Hypothalamus (tissue), 51 donors: Measurements from ENCODE around the gene EEF1AKMT2.
"Not testable (repeated sequence)": the region's sequence is repeated elsewhere in the genome, so short reads cannot be mapped to it uniquely, and the experiment has no call there.

Experiments
- DNase-seq, 51 donors: peaks; one replicate each; lab custom pipeline; 2025; lab: John Stamatoyannopoulos, UW

Gene EEF1AKMT2

DNA sequence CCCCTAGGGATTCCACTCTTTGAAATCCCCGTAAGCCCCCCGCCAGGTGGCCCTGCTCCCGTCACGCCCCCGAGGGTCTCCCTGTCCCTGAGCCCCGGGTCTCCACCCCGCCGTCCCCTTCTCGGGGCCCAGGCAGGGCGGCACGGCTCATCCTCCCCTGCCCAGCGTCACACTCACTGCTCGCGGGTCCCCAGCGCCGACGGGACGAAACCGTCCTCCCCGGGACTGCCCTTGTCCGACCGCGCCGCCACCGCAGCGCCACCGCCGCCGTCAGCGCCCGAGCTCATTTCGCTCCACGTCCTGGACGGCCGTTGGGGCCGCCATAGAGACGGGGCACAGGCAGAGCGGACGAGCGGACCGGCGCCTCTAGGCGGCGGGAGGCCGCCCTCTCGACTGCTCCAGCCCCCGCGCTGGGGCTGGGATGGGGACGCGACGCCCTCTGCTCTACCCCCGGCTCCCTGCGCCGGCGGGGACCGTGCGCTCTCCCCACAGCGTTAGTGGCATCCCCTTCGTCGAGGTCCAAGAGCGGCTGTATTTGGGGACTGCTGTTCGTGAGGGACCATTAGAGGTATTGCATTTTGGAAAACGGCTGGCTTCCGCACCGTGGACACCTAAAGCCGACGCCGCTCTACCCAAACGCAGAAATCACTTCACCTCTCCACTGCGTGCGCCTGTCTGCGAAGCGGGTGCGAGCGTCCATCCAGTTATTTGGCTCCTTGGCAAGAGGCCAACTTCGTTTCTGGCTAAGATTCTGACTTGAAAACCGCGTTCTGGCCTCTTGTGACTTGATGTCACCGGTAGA is at the start of gene EEF1AKMT2:
TSS of gene EEF1AKMT2 (minus strand) at position 341 of the 802 bp plus-strand sequence. CDS start at position 287, 54 bp downstream.
- peak; percentile 16 to 85 (median 65) for DNase-seq

DNA sequence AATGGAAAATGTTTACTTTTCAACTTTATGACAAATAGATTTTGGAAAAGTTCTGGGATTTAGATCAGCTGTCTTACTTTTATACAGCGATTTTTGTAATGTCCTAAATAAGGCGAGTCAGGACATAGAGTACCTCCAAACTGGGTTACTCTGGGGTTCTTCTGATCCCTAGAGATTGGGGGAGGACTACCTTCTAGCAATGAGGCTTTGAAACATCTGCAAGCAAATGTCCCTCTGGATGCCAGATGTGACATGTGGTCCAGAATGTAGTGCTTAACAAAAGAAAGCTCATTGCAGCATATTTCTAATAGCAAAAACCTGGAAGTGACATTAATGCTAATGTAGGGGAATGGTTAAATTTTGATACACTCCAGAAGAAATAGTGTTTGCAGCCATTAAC is 46.0 kb upstream of the EEF1AKMT2 start:
- DNase-seq = no peak

DNA sequence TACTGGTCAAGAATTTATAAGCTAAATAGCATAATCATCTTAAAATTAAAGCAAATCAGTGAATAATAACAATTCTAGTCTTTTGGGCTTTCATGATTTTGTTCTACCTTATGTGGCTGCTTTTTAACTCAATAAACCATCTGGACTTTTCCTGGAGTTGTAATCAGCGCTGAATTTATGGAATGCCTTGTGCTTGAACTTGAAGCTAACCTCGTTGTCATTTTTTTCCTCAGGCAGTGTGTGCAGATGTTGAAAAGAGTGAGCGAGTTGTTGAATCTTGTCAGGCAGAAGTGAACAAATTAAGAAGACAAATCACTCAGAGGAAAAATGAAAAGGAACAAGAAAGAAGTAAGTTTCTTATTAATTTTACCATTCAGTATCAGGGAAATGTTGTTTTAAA is 39.4 kb upstream of the EEF1AKMT2 start:
- DNase-seq = no peak

DNA sequence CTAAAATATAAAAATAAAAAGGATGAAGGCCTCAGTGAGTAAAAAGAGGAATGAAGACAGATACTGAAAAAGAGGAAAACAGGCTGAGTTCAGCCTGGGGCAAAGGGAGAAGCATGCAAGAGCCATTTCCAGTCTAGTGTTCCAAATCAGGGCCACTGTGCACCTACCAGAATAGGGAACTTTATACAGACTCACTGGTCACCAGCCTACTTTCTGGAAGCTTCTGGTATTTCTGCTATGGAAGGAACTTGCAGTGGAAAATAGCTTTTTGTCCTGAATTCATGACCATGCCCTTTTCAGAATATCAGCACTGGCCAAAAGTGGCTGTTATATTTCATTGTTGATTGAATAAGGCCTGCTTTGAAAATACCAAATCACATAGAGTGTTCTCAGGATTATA is 38.8 kb upstream of the EEF1AKMT2 start:
- peak in 1 of 51 donors; percentile 4 for DNase-seq

DNA sequence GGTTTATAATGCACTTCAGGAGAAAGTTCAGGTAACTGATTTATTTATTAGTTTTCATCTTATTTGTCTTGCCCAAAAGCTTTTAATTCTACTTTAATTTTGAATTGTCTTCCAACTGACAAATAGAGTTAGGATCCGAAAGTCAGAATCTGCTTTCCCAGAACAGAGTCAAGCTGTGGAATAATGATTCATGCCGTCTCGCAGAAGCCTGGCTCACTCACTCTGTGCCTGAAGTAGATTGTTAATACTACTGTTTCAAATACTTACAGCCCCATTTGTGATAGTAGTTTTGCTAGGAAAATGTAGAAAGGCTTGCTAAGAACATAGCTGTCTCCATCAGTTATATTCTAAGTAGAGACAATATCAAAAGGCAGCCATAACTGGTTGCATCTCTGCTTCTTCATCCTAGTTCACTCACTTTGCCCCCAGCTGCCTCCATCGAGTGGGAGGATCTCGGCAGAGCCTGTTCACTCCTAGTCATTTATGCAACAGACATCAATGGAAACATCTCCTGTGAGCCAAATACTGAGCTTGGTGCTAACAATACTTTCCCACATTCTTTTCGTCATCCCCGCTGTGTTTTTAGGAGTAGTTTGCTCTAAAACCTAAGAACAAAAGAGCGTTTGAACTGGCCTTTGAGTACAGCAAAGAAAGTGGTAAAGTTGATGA is 37.9 kb upstream of the EEF1AKMT2 start:
- peak in 2 of 51 donors; percentile 4 to 41 for DNase-seq

DNA sequence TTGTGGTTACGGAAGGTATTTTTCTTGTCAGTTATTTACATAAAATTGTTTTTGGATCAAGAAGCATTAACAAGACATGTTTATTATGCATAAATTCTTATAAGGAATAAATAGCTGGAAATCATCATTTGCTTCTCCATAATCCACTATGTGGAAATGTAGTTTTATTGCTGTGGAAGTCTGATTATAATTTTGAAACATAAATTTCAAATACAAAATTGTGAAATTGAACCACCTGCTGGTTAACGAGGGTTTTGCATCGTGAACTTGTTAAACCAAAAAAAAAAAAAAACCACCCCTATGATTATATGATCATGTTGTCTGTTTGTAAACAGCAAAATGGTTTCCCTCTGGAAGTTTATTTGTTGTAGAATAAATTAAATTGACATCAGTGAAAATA is 35.8 kb upstream of the EEF1AKMT2 start:
- DNase-seq = no peak

DNA sequence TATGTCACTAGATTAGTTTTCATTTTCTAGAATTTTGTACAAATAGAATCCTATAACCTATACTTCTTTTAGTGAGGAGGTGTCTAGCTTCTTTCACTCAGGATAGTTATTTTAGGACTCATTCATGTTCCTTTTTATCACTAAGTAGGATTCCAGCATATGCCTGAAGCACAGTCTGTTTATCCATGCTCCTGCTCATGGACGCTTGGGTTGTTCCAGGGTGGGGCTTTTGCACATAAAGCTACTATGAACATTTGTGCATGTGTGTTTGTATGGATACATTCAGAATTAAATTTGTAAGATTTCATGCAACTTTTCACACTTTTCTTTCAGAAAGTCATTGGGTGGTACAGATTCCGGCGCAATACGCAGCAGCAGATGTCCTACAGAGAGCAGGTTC is 34.6 kb upstream of the EEF1AKMT2 start:
- DNase-seq = no peak

DNA sequence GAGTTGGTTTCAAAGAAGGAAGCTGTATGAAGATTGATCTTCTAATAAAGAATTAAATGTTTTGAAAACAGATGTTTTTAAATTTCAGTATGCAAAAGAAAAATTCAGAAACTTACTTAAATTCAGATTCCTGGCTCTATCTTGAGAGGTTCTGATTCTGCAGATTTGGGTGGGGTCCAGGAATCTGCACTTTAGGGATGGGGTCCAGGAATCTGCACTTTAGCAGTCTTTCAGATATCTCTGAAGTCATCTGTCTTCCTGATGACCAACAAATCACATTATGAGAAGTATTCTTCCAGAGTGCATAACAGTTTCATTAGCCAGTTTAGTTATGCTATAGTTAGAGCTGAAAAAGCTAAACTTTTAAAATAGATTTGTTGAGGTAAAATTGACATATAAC is 34.0 kb upstream of the EEF1AKMT2 start:
- DNase-seq = no peak

DNA sequence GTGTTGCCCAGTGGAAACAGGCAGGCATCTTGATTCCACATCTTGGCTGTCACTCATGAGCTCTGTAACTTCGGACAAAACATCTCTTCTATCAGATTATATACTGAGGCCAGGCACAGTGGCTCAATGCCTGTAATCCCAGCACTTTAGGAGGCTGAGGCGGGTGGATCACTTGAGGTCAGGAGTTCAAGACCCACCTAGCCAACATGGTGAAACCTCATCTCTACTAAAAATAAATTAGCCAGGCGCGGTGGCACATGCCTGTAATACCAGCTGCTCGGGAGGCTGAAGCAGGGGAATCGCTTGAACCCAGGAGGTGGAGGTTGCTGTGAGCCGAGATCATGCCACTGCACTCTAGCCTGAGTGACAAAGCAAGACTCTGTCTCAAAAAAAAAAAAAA is 33.2 kb upstream of the EEF1AKMT2 start:
- DNase-seq = not testable (repeated sequence)

DNA sequence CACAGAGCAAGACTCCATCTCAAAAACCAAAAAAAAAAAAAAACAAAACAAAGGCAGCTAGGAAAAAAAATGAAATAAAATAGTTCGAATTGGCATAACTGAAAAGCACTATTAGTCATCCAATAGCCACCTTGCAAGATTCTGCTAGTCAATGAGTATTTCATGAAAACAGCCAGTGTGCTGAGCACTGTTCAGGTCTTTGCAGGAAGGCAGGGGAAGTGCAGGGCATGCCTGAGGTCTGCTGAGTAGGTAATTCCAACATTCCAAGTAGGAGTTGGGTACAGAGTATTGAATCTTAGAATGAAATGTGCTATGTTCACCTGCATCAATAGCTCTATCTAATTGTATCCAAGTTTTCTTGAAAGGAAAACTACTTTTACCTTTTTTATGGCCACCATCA is 32.8 kb upstream of the EEF1AKMT2 start:
- no peak for DNase-seq

DNA sequence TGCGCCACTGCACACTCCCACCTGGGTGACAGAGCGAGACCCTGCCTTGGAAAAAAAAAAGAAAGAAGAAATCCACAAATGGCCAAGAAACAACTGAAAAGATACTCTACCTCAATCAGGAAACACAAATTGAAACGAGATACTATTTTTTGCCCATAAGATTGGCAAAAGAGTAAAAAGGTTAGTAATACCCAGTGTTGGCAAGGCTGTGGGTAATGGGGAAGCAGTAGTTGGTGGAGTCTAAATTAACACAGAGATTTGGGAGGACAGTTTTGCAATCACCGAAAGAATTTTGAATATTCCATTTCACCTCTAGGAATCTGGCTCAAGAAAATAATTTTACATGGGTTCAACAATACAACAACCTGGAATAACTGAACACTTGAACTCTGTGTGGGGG is 29.8 kb upstream of the EEF1AKMT2 start:
- DNase-seq = no peak

DNA sequence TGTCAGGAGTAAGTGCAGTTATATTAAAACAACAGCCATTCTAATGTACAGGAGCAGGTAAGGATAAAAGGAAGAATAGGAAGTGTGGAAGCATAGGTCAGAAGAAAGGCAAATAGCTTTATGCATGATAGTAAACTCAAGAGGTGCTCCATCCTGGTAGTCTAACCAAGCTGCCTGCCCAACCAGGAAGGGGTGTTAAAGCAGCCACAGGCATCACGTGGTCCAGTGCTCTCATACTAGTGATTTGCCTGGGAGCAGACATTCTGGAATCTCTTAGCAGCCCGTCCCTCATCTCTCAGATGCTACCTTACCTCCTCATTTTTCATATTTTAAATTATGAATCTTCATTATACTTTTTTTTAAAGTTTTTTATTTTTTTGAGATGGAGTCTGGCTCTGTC is 28.4 kb upstream of the EEF1AKMT2 start:
- no peak for DNase-seq

DNA sequence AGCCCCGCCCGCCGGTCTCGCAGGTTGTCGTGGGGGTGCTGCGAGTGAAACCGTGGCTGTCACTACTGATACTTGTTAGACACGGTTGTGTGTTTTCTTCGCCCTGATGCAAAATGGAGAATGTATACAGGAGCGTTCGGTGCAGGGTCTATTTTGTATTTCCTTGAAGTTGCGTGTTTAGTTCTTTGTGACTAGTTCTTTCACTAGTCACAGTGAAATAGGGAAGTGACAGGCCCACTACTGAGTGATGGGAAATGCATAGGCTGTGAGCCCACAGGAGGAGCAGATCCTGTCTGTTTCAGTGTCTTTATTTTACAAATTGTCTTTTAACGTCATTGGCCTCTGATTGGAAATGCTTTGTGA is 10.6 kb upstream of the EEF1AKMT2 start:
- peak in 3 of 51 donors; percentile 10 to 37 (median 15) for DNase-seq

DNA sequence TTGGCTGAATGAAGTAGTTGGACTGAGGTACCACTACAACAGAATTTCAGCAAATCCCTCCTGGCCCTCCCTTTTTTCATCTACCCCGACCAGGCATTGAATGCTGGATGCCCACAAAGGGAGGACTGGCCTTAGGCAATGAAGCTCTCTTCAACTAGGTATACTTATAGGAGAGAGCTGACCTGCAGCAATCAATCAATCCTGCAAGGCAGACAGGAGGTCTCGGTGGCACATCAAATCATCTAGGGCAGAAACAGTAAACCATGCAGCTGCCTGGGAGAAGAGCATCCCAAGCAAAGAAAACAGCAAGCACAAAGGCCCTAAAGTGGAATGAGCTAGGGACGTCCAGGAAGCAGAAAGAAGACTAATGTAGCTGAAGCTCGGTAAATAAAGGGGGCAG is 7.5 kb upstream of the EEF1AKMT2 start:
- no peak for DNase-seq

DNA sequence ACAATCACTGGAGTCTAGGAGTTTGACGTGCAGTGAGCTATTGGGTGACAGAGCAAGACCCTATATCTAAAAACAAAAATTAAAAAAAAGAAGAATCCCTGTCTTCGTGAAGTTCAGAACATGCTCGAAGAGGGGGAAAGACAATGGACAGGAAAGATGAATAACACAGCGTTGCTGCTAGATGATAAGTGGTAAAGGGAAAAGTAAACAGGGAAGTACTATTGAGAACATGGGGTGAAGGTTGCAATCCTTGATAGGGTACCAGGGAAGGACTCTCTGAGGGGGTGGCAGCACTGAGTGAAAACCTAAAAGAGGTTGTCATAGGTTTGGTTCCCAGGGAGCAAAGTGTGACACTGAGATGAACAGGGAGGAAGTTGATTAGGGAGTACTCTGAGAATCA is 7.1 kb upstream of the EEF1AKMT2 start:
- DNase-seq = no peak

DNA sequence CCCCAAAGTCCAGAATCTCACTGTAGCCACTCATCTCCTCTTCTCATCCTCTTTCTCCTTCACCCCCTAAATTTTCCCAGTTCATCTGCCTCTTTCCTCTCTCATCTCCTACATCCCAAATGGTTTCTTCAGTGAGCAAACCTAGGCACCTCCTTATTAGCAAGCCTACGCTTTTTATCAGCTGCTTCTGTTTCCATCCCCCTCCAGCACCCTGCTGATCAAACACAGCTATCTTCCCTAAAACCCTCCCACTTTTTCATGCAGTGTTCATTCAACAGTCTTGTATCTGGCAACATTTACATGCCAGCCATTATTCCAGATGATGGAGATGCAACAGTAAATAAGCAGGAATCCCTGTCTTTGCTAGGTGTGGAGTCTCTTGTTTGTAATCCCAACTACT is 6.7 kb upstream of the EEF1AKMT2 start:
- DNase-seq = no peak

DNA sequence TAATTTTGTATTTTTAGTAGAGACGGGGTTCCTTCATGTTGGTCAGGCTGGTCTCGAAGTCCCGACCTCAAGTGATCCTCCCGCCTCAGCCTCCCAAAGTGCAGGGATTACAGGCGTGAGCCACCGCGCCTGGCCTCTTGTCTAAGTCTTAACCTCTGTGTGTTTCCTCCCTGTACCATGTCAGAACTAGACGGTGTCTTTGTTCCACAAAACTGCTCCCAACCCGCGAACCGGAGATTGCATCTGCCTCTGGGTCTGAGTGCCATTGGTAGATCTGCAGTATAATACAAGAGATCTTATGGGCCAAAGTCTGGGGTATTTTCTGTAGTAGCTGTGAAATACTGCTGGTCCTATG is 1.3 kb upstream of the EEF1AKMT2 start:
- DNase-seq = no peak

DNA sequence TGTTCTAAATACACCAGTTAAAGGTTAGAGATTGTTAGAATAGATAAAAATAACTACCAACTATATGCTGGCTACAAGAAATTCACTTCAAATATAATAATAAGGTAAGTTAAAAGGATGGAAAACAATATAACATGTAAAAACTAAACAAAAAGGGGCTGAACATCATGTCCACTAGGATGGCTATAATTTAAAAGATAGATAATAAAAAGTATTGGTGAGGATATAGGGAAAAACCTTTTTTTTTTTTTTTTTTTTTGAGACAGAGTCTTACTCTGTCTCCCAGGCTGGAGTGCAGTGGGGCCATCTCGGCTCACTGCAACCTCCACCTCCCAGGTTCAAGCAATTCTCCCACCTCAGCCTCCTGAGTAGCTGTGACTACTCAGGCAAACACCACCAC is 8.8 kb downstream of the EEF1AKMT2 start:
- not testable (repeated sequence) for DNase-seq

DNA sequence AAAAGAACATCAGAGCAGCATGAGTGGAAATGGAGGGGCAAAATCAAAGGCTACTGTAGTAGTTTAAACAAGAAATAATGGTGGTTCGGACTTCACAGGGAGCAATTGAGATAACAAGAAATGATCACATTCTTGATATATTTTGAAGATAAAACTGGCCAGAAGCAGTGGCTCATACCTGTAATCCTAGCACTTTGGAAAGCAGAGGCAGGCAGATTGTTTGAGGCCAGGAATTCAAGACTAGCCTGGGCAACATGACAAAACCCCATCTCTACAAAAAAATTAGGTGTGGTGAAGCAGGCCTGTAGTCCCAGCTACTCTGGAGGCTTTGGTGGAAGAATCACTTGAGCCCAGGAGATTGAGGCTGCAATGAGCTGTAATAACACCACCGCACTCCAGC is 22.9 kb downstream of the EEF1AKMT2 start:
- DNase-seq = no peak

DNA sequence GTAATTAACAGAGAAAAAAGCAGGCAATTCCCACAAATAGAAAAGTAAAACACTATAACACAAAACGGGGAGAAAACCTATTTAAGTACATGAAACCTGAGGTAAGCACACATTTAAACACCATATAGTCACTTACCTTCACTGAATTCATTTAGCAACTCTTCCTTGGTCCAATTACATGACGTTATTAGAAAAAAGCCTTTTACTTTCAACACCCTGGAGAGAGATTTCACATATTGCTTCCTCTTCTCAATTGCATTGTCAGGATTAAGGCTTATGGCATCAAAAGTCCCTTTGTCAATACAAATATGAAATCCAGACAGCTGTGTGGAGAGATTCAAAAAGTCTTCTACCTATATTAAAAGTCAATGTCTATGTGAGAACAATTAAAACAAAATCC is 26.4 kb downstream of the EEF1AKMT2 start:
- no peak for DNase-seq

DNA sequence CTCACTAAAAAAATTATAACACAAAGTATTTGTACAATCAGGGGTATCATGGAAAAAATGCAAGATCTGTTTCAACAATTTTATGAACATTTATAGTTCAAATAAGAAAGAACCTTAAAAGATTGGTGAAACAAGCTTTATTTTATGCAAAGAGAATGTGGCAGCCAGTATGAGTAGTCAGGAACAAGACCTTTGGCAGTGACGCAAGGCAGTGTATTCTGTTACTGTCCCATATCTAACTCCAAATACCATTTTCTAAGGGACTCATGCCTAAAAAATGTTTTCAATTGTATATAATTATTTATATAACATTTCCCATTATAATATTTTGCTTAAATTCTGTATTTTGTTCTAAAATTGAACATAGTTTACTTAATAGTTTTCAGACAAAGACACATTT is 28.4 kb downstream of the EEF1AKMT2 start:
- DNase-seq = no peak

DNA sequence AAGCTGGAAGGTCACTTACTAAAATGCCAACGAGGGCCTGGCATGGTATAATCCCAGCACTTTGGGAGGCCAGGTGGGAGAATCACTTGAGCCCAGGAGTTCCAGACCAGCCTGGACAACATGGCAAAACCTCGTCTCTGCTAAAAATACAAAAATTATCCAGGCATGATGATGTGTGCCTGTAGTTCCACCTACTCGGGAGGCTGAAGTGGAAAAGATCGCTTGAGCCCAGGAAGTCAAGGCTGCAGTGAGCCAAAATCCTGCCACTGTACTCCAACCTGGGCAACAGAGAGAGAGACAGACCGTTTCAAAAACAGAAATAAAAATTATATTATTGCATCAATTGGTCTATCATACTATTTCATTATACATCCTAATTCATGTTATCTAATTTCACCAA is 29.4 kb downstream of the EEF1AKMT2 start:
- no peak for DNase-seq
